ENCODE results near the gene SPDL1. TPM values are rescaled to one million over a fixed set of nuclear protein-coding genes. Genes with fewer than 3 reads are reported as not detected.

Gene SPDL1
- total RNA-seq, 4 donors from 2014 or later, result 1.5 to 30.2 (median 14.9) TPM

DNA sequence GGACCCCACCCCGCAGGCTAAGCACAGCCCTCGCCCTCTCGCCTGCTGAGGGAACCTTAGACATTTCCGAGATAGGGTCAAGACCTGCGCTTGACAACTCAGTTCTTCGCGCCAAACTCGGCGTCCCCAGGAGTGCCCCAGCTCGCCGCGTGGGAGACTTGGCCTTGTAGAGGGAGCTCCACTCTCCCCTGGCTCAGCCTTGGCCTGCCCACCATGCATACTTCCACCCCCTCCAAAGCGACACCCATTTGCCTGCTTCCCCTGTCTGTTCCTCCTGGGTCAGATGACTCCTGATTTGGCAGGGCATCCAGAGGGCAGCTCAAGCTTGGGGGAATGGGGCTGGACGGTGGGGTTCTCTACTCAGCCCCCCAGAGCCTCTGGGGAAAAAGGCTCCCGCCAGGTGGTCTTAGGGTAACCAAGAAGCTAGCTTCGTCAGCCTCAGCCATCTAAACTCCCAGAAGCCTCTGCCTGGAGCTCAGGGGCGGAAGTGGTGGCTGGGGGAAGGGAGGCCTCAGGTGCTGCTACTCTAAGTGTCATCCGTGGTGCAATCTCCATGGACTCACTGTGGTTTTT, 54.1 kb downstream of the SPDL1 start:
- H3K27me3 ChIP-seq, result no peaks in the 10 kb centered on the region
- intact Hi-C loops (cut with DNase I; ENCODE audit: low total_unique reads), result no loop called here
- no peaks in the 10 kb centered on the region for H3K9me3 ChIP-seq
- H3K4me3 ChIP-seq, result no peak overlapping the region
- H3K27ac ChIP-seq, result no peak overlapping the region
- no peaks in the 10 kb centered on the region for H3K36me3 ChIP-seq
- DNase-seq, result no peak
- H3K4me1 ChIP-seq, result no peaks in the 10 kb centered on the region
- no peak for TF ChIP-seq POLR2A (IDR thresholded peaks at IDR 0.05)
- TF ChIP-seq, protein P1, sequence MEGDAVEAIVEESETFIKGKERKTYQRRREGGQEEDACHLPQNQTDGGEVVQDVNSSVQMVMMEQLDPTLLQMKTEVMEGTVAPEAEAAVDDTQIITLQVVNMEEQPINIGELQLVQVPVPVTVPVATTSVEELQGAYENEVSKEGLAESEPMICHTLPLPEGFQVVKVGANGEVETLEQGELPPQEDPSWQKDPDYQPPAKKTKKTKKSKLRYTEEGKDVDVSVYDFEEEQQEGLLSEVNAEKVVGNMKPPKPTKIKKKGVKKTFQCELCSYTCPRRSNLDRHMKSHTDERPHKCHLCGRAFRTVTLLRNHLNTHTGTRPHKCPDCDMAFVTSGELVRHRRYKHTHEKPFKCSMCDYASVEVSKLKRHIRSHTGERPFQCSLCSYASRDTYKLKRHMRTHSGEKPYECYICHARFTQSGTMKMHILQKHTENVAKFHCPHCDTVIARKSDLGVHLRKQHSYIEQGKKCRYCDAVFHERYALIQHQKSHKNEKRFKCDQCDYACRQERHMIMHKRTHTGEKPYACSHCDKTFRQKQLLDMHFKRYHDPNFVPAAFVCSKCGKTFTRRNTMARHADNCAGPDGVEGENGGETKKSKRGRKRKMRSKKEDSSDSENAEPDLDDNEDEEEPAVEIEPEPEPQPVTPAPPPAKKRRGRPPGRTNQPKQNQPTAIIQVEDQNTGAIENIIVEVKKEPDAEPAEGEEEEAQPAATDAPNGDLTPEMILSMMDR (IDR thresholded peaks at IDR 0.05), result no peak

DNA sequence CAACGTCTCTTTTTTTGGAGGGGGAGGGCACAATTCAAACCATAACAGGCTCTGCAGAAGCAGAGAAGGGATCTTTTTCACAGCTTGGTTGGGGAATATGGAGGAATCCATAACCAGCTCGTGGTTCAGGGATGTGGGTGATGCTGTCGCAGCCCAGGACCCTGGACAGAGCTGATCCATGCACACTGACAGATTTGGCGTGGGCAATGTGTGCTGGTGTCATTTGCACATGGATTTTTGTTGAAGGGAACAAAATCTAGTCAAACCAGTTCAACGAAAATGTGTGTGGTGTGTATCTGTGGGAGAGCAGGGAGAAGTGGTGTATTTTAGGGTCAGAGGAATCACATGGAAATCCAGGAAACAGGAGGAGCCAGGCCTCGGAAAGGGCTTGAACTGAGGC, 57.7 kb downstream of the SPDL1 start:
- intact Hi-C loops (cut with DNase I; ENCODE audit: low total_unique reads), result no loop called here
- Histone ChIP-seq H3K9me3 (no peaks in the 10 kb centered on the region), H3K27ac (no peak overlapping the region), H3K27me3 (no peaks in the 10 kb centered on the region), H3K4me3 (no peak overlapping the region), H3K4me1 (no peaks in the 10 kb centered on the region), H3K36me3 (no peaks in the 10 kb centered on the region)
- DNase-seq, result no peak
- TF ChIP-seq POLR2A (IDR thresholded peaks at IDR 0.05), result no peak
- TF ChIP-seq, protein P1 (IDR thresholded peaks at IDR 0.05), result no peak

DNA sequence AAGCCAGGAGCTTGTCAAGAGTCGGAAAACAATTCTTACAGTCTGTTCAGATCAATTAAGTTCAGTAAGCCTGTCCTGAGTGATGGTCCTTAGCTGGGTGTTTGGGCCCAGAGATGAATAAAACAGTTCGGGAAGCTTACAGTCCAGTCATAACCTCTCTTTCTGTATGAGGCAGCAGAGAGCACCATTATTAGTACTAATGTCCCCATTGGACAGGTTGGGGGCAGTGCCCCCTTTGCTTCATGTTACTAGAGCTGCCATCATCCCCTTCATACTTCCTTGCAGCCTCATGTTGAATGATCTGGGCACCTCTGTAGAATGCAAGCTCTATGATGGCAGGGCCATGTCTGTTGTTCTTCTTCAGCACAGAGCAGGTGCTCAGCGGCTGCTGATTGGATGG, 63.3 kb downstream of the SPDL1 start:
- Histone ChIP-seq H3K27ac (no peak overlapping the region), H3K4me1 (no peaks in the 10 kb centered on the region), H3K36me3 (no peaks in the 10 kb centered on the region), H3K9me3 (no peaks in the 10 kb centered on the region), H3K27me3 (no peaks in the 10 kb centered on the region), H3K4me3 (no peak overlapping the region)
- TF ChIP-seq, protein P1 (IDR thresholded peaks at IDR 0.05), result no peak
- no peak for TF ChIP-seq POLR2A (IDR thresholded peaks at IDR 0.05)
- DNase-seq, result no peak
- intact Hi-C loops (cut with DNase I; ENCODE audit: low total_unique reads), result no loop called here

DNA sequence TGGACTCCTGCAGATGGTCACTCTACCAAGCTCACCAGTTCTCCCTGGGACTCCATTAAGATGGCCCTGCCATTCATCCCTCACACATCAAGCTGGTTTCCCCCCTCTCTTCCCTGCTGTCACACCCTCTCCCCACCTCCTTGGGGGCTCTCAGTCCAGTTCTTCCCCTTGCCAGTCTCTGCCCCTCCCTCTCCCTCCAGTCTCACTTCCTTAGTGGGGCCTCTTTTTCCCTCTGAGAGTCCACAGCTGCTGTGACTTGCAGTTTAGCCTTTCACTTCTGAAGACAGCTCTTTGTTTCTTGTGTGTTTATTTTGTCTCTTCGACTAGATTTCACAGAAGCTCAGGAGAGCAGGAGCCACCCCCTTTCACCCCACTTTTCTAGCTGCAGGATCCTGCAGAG, 64.0 kb downstream of the SPDL1 start:
- Histone ChIP-seq H3K27me3 (no peaks in the 10 kb centered on the region), H3K4me1 (no peaks in the 10 kb centered on the region), H3K36me3 (no peaks in the 10 kb centered on the region), H3K27ac (no peak overlapping the region), H3K9me3 (no peaks in the 10 kb centered on the region), H3K4me3 (no peak overlapping the region)
- TF ChIP-seq POLR2A (IDR thresholded peaks at IDR 0.05), result no peak
- TF ChIP-seq, protein P1 (IDR thresholded peaks at IDR 0.05), result no peak
- intact Hi-C loops (cut with DNase I; ENCODE audit: low total_unique reads), result no loop called here
- DNase-seq, result no peak

DNA sequence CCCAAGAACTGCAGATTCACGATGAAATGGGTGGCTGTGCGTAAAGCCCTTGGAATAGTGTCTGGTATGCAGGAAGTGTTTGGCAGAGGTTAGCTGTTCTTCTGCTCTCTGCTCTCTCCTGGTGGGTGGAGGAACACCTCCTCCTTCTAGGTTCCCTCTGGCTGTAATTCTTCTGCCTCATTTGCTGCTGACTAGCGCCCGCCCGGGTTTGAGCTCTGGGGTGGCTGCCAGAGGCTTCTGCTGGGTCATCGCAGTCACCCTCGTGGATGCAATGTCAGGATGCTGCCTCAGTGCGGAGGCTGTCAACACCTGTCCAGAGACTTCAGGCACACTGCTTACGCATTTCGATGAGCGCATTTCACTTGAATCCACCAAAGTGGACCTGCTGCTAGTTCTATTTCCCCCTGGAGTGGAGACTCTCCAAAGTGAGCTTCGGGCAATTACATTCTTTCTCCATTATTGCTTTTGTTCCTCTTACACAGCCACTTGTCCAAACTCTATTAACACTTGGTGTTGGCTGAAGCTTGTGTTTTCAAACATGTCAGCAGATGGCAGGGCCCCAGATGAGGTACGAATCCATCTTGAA, 65.2 kb downstream of the SPDL1 start:
- intact Hi-C loops (cut with DNase I; ENCODE audit: low total_unique reads), result no loop called here
- H3K4me3 ChIP-seq, result no peak overlapping the region

More for the DNA sequence above, 65.2 kb downstream of the SPDL1 start:
- Histone ChIP-seq H3K4me1 (no peaks in the 10 kb centered on the region), H3K27ac (no peak overlapping the region), H3K36me3 (no peaks in the 10 kb centered on the region), H3K9me3 (no peaks in the 10 kb centered on the region), H3K27me3 (no peaks in the 10 kb centered on the region)
- DNase-seq, result no peak
- TF ChIP-seq, protein P1 (IDR thresholded peaks at IDR 0.05), result no peak
- no peak for TF ChIP-seq POLR2A (IDR thresholded peaks at IDR 0.05)
